ENCODE measurements around the gene CXorf38.

CXorf38 gene, protein sequence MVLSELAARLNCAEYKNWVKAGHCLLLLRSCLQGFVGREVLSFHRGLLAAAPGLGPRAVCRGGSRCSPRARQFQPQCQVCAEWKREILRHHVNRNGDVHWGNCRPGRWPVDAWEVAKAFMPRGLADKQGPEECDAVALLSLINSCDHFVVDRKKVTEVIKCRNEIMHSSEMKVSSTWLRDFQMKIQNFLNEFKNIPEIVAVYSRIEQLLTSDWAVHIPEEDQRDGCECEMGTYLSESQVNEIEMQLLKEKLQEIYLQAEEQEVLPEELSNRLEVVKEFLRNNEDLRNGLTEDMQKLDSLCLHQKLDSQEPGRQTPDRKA

GRCh38 chrX:40647307-40648197 lies at the start of gene CXorf38:
TSS of gene CXorf38 (minus strand) at chrX:40647561. CDS start at chrX:40647520, 41 bp downstream.
- DNase-seq, result peak; percentile 95
- Histone ChIP-seq H3K27ac (peak within 1 kb of the TSS; percentile 69), H3K4me3 (ENCODE audit: low read depth, low read length) (peak within 1 kb of the TSS; percentile 51), H3K27me3 (ENCODE audit: insufficient read depth, low read depth, severe bottlenecking) (no peaks in the 10 kb centered on the region), H3K9me3 (ENCODE audit: severe bottlenecking) (no peaks in the 10 kb centered on the region), H3K36me3 (peaks cover 18% of the 10 kb centered on the region)
- TF ChIP-seq, protein P1, sequence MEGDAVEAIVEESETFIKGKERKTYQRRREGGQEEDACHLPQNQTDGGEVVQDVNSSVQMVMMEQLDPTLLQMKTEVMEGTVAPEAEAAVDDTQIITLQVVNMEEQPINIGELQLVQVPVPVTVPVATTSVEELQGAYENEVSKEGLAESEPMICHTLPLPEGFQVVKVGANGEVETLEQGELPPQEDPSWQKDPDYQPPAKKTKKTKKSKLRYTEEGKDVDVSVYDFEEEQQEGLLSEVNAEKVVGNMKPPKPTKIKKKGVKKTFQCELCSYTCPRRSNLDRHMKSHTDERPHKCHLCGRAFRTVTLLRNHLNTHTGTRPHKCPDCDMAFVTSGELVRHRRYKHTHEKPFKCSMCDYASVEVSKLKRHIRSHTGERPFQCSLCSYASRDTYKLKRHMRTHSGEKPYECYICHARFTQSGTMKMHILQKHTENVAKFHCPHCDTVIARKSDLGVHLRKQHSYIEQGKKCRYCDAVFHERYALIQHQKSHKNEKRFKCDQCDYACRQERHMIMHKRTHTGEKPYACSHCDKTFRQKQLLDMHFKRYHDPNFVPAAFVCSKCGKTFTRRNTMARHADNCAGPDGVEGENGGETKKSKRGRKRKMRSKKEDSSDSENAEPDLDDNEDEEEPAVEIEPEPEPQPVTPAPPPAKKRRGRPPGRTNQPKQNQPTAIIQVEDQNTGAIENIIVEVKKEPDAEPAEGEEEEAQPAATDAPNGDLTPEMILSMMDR (IDR thresholded peaks at IDR 0.05; ENCODE audit: low read depth, low read length), result 0 out of 2 replicates have a peak, but pooled peaks have one; percentile 21

DNA sequence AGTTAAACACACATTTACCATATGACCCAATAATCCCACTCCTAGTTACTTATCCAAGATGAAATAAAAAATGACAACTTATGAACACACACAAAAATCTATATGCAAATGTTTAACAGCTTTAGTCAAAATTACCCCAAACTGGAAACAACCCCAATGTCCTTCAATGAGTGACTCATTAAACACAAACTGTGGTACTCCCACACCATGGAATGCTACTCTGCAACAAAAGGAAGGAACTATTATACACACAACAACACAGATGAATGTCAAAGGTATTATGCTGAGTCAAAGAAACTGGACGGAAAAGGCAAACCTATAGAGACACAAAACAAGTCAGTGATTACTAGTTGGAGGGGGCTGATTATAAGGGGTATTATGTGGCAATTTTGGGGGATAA lies 47.4 kb upstream of the CXorf38 start:
- Histone ChIP-seq H3K36me3 (peaks cover 49% of the 10 kb centered on the region), H3K9me3 (ENCODE audit: severe bottlenecking) (no peaks in the 10 kb centered on the region), H3K27ac (no peak overlapping the region), H3K4me3 (ENCODE audit: low read depth, low read length) (no peak overlapping the region), H3K27me3 (ENCODE audit: insufficient read depth, low read depth, severe bottlenecking) (no peaks in the 10 kb centered on the region)
- DNase-seq, result no peak
- TF ChIP-seq, protein P1 (IDR thresholded peaks at IDR 0.05; ENCODE audit: low read depth, low read length), result no peak

DNA sequence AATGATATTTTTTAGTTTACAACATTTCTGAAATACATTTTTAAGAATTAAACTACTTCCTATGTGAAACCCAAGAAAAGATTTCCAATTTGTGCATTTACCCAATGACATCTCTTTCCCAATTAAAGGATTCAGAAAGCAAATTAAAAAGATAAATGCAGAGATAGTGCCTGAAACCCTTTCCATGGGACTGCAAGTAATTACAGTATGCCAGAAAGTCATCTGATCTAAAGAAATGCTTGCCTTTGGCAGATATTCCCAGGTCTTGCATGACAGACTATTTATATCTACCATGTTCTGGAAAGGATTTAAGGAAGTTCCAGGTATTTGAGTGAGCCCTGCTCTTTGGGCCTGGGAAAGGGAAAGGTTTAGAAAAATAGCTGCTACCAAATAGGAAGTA lies 41.6 kb upstream of the CXorf38 start:
- Histone ChIP-seq H3K4me3 (ENCODE audit: low read depth, low read length) (no peak overlapping the region), H3K27ac (no peak overlapping the region), H3K9me3 (ENCODE audit: severe bottlenecking) (no peaks in the 10 kb centered on the region), H3K36me3 (peaks cover 65% of the 10 kb centered on the region), H3K27me3 (ENCODE audit: insufficient read depth, low read depth, severe bottlenecking) (no peaks in the 10 kb centered on the region)
- TF ChIP-seq, protein P1 (IDR thresholded peaks at IDR 0.05; ENCODE audit: low read depth, low read length), result no peak
- no peak for DNase-seq

DNA sequence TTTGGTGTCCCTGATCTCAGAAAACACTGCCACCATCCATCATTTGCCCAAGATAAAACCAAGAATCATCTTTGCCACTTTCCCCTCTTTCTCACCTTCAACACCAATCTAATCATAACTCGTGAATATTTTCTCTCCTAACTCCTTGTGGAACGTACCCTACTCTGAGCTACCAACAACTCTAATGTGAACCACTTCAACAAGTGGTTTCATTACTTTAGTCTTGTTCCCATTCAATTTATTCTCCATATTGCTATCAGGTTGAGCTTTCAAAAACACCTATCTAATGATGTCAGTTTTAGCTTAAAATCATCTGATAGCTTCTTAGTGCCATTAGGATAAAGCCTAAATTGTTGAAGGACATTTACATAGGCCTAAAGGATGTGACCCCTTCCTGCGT lies 39.8 kb upstream of the CXorf38 start:
- DNase-seq, result no peak
- no peak overlapping the region for H3K27ac ChIP-seq
- H3K4me3 ChIP-seq (ENCODE audit: low read depth, low read length), result no peak overlapping the region
- TF ChIP-seq, protein P1 (IDR thresholded peaks at IDR 0.05; ENCODE audit: low read depth, low read length), result no peak
- peaks cover 73% of the 10 kb centered on the region for H3K36me3 ChIP-seq
- no peaks in the 10 kb centered on the region for H3K27me3 ChIP-seq (ENCODE audit: insufficient read depth, low read depth, severe bottlenecking)
- no peaks in the 10 kb centered on the region for H3K9me3 ChIP-seq (ENCODE audit: severe bottlenecking)

DNA sequence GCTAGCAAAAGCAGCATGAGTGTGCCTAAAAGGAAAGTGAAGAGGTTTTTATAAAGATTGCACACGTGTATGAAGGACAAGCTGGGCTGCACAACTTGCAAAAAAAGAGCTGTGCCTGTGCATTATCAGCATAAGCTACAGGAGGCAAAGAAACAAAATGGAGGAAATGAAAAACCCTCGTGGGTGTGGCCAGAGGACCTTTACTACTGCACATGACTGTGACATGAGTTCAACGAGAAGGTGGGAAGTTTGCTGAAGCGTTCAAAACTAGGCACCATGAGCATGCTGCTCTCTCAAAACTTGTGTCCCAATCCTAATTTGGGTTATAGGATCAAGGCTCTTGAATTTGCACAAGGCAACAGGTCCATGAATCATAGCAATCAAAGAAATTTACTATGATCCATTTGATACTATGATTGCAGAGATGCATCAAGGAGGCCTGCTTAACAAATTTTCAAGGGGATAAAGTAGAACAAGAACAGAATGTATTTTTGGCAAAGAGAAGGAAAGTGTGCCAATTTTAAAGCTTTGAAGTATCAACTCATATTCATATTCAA lies 38.1 kb upstream of the CXorf38 start:
- Histone ChIP-seq H3K9me3 (ENCODE audit: severe bottlenecking) (no peaks in the 10 kb centered on the region), H3K36me3 (peaks cover 66% of the 10 kb centered on the region), H3K27me3 (ENCODE audit: insufficient read depth, low read depth, severe bottlenecking) (no peaks in the 10 kb centered on the region), H3K27ac (no peak overlapping the region), H3K4me3 (ENCODE audit: low read depth, low read length) (no peak overlapping the region)
- TF ChIP-seq, protein P1 (IDR thresholded peaks at IDR 0.05; ENCODE audit: low read depth, low read length), result no peak
- DNase-seq, result no peak
